ENCODE measurements around the gene WNT9A. TPM values are rescaled to one million over a fixed set of nuclear protein-coding genes. Genes with fewer than 3 reads are reported as not detected.

The WNT9A gene
- total RNA-seq, 2 donors from 2014 or later: 1.2 to 7.9 TPM

GRCh38 chr1:227942716-227943261, 4.9 kb downstream of the WNT9A start:
- Histone ChIP-seq H3K36me3 (no peaks in the 10 kb centered on the region), H3K4me1 (ENCODE audit: control insufficient read depth in 1 of 2, low read depth in 2 of 2) (peaks cover 10 to 19% of the 10 kb centered on the region in 2 donors), H3K27ac (no peak overlapping the region), H3K27me3 (replicated peaks; ENCODE audit: insufficient read depth) (no peaks in the 10 kb centered on the region), H3K4me3 (no peak overlapping the region), H3K9me3 (no peaks in the 10 kb centered on the region)
- no peak for DNase-seq (ENCODE audit: low spot score)
- no peak for TF ChIP-seq CTCF (IDR thresholded peaks at IDR 0.05)
- ATAC-seq (ENCODE audit: insufficient number of reproducible peaks, low FRiP score, low read depth): no peak

- H3K4me1 ChIP-seq (ENCODE audit: control insufficient read depth in 1 of 2, low read depth in 2 of 2): peaks cover 9 to 16% of the 10 kb centered on the region in 2 donors
- ATAC-seq (ENCODE audit: insufficient number of reproducible peaks, low FRiP score, low read depth): no peak
- H3K27me3 ChIP-seq (replicated peaks; ENCODE audit: insufficient read depth): no peaks in the 10 kb centered on the region
- no peak for DNase-seq (ENCODE audit: low spot score)
- H3K4me3 ChIP-seq: no peak overlapping the region
- H3K9me3 ChIP-seq: no peaks in the 10 kb centered on the region
- H3K36me3 ChIP-seq: no peaks in the 10 kb centered on the region
- no peak overlapping the region for H3K27ac ChIP-seq
- TF ChIP-seq CTCF (IDR thresholded peaks at IDR 0.05): no peak
These were observed 5.6 kb downstream of the WNT9A start for GRCh38 chr1:227942021-227942715.

- Histone ChIP-seq H3K27ac (no peak overlapping the region), H3K9me3 (no peaks in the 10 kb centered on the region), H3K27me3 (replicated peaks; ENCODE audit: insufficient read depth) (no peaks in the 10 kb centered on the region), H3K4me3 (no peak overlapping the region), H3K36me3 (no peaks in the 10 kb centered on the region), H3K4me1 (ENCODE audit: control insufficient read depth in 1 of 2, low read depth in 2 of 2) (peaks cover 4 to 10% of the 10 kb centered on the region in 2 donors)
- DNase-seq (ENCODE audit: low spot score) (no peak), ATAC-seq (ENCODE audit: insufficient number of reproducible peaks, low FRiP score, low read depth) (no peak)
- no peak for TF ChIP-seq CTCF (IDR thresholded peaks at IDR 0.05)
These were observed 6.2 kb downstream of the WNT9A start for GRCh38 chr1:227941509-227942020.

- no peak for TF ChIP-seq CTCF (IDR thresholded peaks at IDR 0.05)
- DNase-seq (ENCODE audit: low spot score) (no peak), ATAC-seq (ENCODE audit: insufficient number of reproducible peaks, low FRiP score, low read depth) (no peak)
- no peaks in the 10 kb centered on the region for H3K27me3 ChIP-seq (replicated peaks; ENCODE audit: insufficient read depth)
- no peak overlapping the region for H3K27ac ChIP-seq
- no peaks in the 10 kb centered on the region for H3K9me3 ChIP-seq
- peaks cover 0 to 3% of the 10 kb centered on the region in 2 donors for H3K4me1 ChIP-seq (ENCODE audit: control insufficient read depth in 1 of 2, low read depth in 2 of 2)
- H3K4me3 ChIP-seq: no peak overlapping the region
- no peaks in the 10 kb centered on the region for H3K36me3 ChIP-seq
These were observed 6.9 kb downstream of the WNT9A start for GRCh38 chr1:227940791-227941241.
